Measurements from ENCODE around the gene CEP41. TPM values are rescaled to one million over a fixed set of nuclear protein-coding genes. Genes with fewer than 3 reads are reported as not detected.

The CEP41 gene
- total and polyA plus RNA-seq, 4 donors: 2.3 to 3.5 (median 2.8) TPM

- no peak for TF ChIP-seq GABPA (IDR thresholded peaks at IDR 0.05 in 1 of 2, conservative IDR thresholded peaks at IDR 0.05 in 1 of 2)
- no peak for TF ChIP-seq NR2F2 (IDR thresholded peaks at IDR 0.05)
- no peak for TF ChIP-seq FOXA2 (IDR thresholded peaks at IDR 0.05)
- no peak for TF ChIP-seq FOXA1 (IDR thresholded peaks at IDR 0.05)
- no peak for TF ChIP-seq JUND (IDR thresholded peaks at IDR 0.05)
- TF ChIP-seq, protein P1, sequence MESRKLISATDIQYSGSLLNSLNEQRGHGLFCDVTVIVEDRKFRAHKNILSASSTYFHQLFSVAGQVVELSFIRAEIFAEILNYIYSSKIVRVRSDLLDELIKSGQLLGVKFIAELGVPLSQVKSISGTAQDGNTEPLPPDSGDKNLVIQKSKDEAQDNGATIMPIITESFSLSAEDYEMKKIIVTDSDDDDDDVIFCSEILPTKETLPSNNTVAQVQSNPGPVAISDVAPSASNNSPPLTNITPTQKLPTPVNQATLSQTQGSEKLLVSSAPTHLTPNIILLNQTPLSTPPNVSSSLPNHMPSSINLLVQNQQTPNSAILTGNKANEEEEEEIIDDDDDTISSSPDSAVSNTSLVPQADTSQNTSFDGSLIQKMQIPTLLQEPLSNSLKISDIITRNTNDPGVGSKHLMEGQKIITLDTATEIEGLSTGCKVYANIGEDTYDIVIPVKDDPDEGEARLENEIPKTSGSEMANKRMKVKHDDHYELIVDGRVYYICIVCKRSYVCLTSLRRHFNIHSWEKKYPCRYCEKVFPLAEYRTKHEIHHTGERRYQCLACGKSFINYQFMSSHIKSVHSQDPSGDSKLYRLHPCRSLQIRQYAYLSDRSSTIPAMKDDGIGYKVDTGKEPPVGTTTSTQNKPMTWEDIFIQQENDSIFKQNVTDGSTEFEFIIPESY (IDR thresholded peaks at IDR 0.05): no peak
- TF ChIP-seq HNF4A (conservative IDR thresholded peaks at IDR 0.05): no peak
- no peak for TF ChIP-seq TAF1 (conservative IDR thresholded peaks at IDR 0.05)
- no peak for TF ChIP-seq EGR1 (IDR thresholded peaks at IDR 0.05; ENCODE audit: low read depth in 2 of 2)
- TF ChIP-seq, protein P2, sequence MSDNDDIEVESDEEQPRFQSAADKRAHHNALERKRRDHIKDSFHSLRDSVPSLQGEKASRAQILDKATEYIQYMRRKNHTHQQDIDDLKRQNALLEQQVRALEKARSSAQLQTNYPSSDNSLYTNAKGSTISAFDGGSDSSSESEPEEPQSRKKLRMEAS (IDR thresholded peaks at IDR 0.05): no peak
- TF ChIP-seq, protein P3, sequence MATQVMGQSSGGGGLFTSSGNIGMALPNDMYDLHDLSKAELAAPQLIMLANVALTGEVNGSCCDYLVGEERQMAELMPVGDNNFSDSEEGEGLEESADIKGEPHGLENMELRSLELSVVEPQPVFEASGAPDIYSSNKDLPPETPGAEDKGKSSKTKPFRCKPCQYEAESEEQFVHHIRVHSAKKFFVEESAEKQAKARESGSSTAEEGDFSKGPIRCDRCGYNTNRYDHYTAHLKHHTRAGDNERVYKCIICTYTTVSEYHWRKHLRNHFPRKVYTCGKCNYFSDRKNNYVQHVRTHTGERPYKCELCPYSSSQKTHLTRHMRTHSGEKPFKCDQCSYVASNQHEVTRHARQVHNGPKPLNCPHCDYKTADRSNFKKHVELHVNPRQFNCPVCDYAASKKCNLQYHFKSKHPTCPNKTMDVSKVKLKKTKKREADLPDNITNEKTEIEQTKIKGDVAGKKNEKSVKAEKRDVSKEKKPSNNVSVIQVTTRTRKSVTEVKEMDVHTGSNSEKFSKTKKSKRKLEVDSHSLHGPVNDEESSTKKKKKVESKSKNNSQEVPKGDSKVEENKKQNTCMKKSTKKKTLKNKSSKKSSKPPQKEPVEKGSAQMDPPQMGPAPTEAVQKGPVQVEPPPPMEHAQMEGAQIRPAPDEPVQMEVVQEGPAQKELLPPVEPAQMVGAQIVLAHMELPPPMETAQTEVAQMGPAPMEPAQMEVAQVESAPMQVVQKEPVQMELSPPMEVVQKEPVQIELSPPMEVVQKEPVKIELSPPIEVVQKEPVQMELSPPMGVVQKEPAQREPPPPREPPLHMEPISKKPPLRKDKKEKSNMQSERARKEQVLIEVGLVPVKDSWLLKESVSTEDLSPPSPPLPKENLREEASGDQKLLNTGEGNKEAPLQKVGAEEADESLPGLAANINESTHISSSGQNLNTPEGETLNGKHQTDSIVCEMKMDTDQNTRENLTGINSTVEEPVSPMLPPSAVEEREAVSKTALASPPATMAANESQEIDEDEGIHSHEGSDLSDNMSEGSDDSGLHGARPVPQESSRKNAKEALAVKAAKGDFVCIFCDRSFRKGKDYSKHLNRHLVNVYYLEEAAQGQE (IDR thresholded peaks at IDR 0.05): no peak
- no peak overlapping the region for H3K9ac ChIP-seq (ENCODE audit: low read depth in 1 of 2, low read length in 2 of 2)
- 94% methylated on average over 3 of the region's 3 CpGs for WGBS
- no peaks in the 10 kb centered on the region for H3K27me3 ChIP-seq (ENCODE audit: control insufficient read depth in 4 of 4, insufficient read depth in 4 of 4, low read length in 3 of 4)
- H3K27ac ChIP-seq (ENCODE audit: low read depth in 1 of 2, low read length in 2 of 2): no peak overlapping the region
- no peaks in the 10 kb centered on the region for H3K4me1 ChIP-seq (ENCODE audit: control insufficient read depth in 4 of 4, insufficient read depth in 4 of 4, low read length in 3 of 4)
- no peaks in the 10 kb centered on the region for H3K9me3 ChIP-seq (ENCODE audit: control insufficient read depth in 4 of 4, low read length in 3 of 4)
- no peak for DNase-seq (ENCODE audit: low spot score)
- H3K36me3 ChIP-seq (ENCODE audit: control insufficient read depth in 4 of 4, insufficient read depth in 3 of 4, low read depth in 1 of 4, low read length in 3 of 4): no peaks in the 10 kb centered on the region
- H3K4me3 ChIP-seq (ENCODE audit: low read depth in 1 of 3, low read length in 3 of 3): no peak overlapping the region
Measured at GRCh38 chr7:130423501-130424037, 17.2 kb downstream of the CEP41 start.

- no peaks in the 10 kb centered on the region for H3K9me3 ChIP-seq (ENCODE audit: control insufficient read depth in 4 of 4, low read length in 3 of 4)
- no peaks in the 10 kb centered on the region for H3K27me3 ChIP-seq (ENCODE audit: control insufficient read depth in 4 of 4, insufficient read depth in 4 of 4, low read length in 3 of 4)
- H3K36me3 ChIP-seq (ENCODE audit: control insufficient read depth in 4 of 4, insufficient read depth in 3 of 4, low read depth in 1 of 4, low read length in 3 of 4): no peaks in the 10 kb centered on the region
- H3K4me1 ChIP-seq (ENCODE audit: control insufficient read depth in 4 of 4, insufficient read depth in 4 of 4, low read length in 3 of 4): peaks cover 0 to 1% (median 0%) of the 10 kb centered on the region in 4 donors
- WGBS: 76% methylated on average over 2 of the region's 2 CpGs
- no peak for TF ChIP-seq JUND (IDR thresholded peaks at IDR 0.05)
- TF ChIP-seq GABPA (IDR thresholded peaks at IDR 0.05 in 1 of 2, conservative IDR thresholded peaks at IDR 0.05 in 1 of 2): no peak
- TF ChIP-seq, protein P3 (IDR thresholded peaks at IDR 0.05): no peak
- no peak for TF ChIP-seq YY1 (IDR thresholded peaks at IDR 0.05)
- TF ChIP-seq, protein P4, sequence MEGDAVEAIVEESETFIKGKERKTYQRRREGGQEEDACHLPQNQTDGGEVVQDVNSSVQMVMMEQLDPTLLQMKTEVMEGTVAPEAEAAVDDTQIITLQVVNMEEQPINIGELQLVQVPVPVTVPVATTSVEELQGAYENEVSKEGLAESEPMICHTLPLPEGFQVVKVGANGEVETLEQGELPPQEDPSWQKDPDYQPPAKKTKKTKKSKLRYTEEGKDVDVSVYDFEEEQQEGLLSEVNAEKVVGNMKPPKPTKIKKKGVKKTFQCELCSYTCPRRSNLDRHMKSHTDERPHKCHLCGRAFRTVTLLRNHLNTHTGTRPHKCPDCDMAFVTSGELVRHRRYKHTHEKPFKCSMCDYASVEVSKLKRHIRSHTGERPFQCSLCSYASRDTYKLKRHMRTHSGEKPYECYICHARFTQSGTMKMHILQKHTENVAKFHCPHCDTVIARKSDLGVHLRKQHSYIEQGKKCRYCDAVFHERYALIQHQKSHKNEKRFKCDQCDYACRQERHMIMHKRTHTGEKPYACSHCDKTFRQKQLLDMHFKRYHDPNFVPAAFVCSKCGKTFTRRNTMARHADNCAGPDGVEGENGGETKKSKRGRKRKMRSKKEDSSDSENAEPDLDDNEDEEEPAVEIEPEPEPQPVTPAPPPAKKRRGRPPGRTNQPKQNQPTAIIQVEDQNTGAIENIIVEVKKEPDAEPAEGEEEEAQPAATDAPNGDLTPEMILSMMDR (IDR thresholded peaks at IDR 0.05; ENCODE audit: low read depth, low read length, missing input control): no peak
- H3K27ac ChIP-seq (ENCODE audit: low read depth in 1 of 2, low read length in 2 of 2): no peak overlapping the region
- DNase-seq (ENCODE audit: low spot score): no peak
- H3K9ac ChIP-seq (ENCODE audit: low read depth in 1 of 2, low read length in 2 of 2): no peak overlapping the region
- H3K4me3 ChIP-seq (ENCODE audit: low read depth in 1 of 3, low read length in 3 of 3): no peak overlapping the region
Measured at GRCh38 chr7:130421684-130422083, 19.1 kb downstream of the CEP41 start.
